IPS-NIHi7 (cell line): ENCODE results near the gene RALY.

Source experiments
- DNase-seq: peaks from one replicate; pipeline ENCODE4 v3.0.0; 2012; ENCODE audit warnings: mixed read lengths; ENCODE audit errors: extremely low spot score

Gene RALY

GRCh38 chr20:34076952-34077351 is 83.2 kb downstream of the RALY start:
- no peak for DNase-seq

GRCh38 chr20:34078540-34078939 is 84.8 kb downstream of the RALY start:
- no peak for DNase-seq

DNA sequence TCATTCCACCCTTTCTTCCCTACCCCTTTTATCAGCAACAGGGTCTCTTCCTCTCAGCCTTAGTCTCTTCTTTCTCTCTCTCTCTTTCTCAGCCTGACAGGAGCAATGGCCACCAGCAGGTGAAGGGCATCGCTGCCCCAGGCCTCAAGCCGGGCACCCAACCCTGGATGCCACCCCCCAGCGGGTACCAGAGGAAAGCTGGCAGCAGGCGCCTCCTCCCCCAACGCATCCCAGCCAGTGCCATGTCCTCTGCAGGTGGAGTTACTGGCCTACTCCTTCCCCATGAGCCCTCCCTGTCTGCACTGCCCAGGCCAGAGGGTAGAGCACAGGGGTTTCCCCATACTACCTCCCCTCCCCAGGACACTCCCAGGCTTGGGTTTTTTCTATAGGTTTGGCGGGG is 86.1 kb downstream of the RALY start:
- no peak for DNase-seq

DNA sequence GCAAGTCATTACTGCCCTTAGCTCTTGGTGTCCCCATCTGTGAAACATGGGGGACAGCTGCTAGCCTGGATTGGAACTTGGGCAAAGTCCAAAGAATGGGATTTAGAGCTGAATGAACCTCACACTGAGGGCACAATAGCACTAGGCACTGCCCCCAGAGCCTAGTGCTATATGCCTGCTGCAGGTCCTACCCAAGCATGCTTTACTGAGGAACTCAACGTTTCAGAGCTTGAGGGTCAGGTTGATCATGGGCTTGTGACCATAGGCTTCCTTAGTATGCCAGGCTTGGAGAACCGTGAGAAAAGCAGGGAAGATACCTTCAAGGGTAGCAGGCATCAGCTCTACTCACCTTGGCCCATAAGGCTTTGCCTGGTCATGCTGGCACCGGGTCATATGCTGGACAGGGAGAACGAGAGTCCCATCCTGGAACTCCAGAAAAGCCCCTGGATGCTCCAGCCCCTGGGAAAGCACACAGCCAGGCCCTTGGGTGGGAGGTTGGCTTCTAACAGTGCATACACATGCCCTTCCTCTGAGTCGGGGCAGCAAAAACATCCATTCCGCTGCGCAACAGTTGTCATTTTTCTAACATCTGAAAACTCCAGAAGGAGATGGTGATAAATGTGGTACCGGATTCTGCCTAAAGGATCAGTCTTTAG is 88.6 kb downstream of the RALY start:
- DNase-seq = no peak

DNA sequence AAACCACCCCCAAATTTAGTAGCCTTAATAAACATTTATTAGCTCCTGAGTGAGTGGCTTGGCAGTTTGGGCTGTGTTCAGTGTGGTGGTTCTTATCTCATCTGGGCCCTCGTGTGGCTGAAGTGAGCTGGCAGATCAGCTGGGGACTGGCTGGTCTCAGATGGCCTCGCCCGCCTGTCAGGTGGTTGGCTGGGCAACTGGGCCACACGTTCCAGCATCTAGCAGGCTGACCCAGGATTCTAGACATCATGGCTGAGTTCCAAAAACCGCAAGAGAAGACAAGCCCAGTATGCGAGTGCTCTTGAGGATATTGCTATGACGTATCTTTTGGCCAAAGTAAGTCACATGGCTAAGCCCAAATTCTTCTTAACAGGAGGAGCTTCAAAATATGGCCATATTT is 89.4 kb downstream of the RALY start:
- DNase-seq = no peak

DNA sequence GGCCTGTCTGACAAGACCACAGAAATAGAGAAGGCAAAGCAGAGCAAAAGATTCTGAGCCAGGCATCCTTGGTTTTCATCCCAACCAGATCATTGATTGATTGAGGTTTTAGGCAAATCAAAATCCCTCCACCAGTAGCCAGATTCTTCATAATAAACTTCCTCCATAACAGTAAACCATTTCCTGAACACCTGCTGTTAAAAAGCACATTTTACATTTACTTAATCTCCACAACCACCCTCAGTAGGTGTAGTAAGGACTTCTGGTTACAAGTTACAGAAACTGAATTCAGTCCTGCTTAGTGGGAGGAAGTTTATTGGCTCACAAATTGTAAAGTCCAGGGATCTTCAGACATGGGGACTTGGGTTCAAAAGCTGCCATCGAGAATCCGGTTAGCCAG is 90.1 kb downstream of the RALY start:
- no peak for DNase-seq

- no peak for DNase-seq
Measured at GRCh38 chr20:34084227-34084923, 90.7 kb downstream of the RALY start.

DNA sequence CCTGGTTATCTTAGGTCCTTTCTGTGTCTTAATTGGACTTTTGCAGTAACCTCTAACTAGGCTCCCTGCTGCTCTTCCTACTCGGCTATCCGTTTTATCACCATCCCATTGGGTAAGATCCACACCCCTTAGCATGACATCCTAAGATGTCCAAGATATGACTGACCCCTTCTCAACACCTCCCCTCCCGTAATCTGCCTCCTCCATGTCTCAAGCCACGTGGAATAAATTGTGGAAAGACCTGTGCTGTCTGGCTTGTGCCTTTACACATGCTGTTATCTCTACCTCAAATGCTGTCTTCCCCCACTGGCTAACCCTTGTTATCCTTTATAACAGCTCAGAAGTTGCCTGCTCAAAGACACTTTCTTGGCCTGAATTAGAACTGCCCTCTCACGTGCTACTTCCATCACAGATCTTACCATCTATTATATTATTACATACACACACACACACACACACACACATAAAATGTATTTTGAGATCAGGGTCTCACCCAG is 91.9 kb downstream of the RALY start:
- DNase-seq = no peak

GRCh38 chr20:34088305-34089174 is 94.8 kb downstream of the RALY start:
- DNase-seq = no peak

DNA sequence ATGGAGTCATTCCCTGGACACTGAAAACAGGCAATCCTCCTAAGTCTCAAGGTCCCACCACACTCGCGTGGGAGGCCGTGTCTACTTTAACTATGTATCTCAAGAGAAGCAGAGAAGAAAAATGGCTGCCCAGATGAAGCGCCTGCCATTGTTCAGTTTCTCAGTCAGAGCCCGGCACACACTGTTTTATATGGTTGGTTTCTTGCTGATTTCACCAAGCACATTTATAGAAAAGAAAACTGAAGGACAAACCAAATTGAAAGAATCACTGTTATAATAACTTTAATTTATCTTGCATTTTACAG is 95.4 kb downstream of the RALY start:
- no peak for DNase-seq

- no peak for DNase-seq
Measured at GRCh38 chr20:34089655-34090345, 96.1 kb downstream of the RALY start.

DNA sequence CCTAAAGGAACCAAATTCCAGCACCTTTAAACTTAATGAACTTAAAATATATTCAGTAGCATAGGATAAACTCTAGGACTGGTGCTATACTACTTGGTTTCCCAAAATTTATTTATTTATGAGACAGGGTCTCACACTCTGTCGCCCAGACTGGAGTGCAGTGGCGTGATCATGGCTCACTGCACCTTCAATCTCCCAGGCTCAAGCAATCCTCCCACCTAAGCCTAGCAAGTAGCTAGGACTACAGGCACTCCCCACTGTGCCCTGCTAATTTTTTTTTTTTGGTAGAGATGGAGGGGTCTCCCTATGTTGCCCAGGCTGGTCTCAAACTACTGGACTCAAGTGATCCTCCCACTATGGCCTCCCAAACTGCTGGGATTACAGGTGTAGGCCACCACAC is 96.9 kb downstream of the RALY start:
- DNase-seq = no peak

- DNase-seq = no peak
Measured at GRCh38 chr20:34091637-34092200, 98.0 kb downstream of the RALY start.

DNA sequence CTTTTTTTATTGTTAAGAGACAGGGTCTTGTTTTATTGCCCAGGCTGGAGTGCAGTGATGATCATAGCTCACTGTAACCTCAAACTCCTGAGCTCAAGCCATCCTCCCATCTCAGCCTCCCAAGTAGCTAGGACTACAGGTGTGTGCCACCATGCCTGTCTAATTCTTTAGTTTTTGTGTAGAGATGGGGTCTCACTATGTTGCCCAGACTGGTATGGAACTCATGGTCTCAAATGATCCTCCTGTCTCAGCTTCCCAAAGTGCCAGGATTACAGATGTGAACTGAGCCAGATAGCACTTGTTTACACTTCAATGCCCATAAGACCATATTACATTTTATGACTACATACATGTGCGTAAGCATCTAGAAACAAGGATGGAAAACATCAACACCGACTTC is 100.2 kb downstream of the RALY start:
- DNase-seq = no peak

DNA sequence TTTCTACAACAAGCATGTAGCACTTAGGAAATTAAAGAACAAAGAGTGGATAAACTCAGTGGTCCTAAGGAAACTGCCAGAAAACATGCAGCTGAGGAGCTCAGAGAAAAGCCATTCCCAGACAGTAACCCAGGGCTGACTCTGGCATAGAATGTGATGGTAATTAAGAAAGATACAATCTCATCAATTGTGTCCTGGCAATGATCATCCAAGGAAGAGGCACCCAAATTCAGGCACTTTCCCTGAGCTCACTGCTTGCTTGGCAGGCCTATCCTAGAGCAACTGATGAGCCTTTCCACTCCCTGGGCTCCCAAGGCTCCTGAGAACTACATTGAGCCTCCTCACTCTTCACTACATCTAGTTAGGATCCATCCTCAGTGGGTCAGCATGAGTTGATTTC is 102.1 kb downstream of the RALY start:
- DNase-seq = no peak

- no peak for DNase-seq
Measured at GRCh38 chr20:34096699-34097444, 103.2 kb downstream of the RALY start.

DNA sequence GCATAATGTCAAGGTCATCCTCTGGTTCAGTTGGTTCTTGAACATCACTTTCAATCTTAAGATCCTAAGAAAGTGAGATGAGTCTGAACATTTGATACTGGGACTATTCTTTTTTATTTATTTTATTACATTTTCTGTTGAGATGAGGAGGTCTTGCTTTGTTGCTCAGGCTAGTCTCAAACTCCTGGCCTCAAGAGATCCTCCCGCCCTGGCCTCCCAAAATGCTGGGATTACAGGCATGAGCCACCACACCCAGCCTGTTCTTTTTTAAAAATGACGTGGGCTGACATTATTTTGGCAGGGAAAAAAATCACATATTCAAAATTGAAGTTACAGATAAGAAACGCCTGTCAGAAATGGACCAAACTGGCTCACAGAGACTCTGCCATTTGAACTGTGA is 104.9 kb downstream of the RALY start:
- DNase-seq = no peak

- DNase-seq = no peak
Measured at GRCh38 chr20:34099675-34100074, 106.0 kb downstream of the RALY start.

GRCh38 chr20:34100576-34100975 is 106.9 kb downstream of the RALY start:
- no peak for DNase-seq

DNA sequence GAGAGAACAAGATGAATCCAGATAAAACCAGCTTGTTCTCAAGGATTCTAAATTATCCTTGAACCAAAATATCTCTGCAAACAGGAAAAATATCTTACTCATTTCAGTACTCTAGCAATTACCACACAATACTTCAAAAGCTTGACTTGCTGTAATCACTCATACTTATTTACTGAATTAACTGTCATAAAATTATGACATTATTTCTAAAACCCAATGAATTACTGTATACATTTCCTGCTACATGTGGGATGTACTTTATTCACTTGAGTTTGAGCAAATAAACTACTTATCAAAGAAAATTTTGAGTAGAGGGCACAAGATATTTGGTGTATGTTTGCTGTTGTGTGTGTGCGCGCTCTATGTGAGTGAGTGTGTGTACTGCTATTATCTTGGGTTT is 108.6 kb downstream of the RALY start:
- DNase-seq = no peak

DNA sequence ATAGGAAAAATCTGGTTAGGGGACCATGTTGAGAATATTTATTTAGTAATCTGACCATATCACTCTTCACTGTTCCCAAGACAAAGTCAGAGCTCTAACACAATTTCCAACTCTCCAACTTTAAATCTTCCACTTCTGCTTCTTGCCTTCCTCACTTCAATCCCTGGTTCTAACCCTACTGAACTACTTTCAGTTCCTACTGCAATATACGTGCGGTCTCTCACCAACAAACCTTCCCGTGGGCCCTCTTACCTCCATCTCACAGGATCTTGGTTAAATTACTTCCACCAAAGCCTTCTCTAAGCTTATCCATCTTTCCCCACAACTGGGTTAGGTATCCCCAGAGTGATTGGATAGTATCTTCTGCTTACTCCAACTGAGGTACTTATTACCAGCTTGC is 110.3 kb downstream of the RALY start:
- DNase-seq = no peak
